HCT116 (cell line): ENCODE measurements around the gene ITGAE.

ENCODE experiments used
- CTCF ChIP-seq, 3 experiments: fragments of 200-600 bp in 1 of 3; sonication (generic) in 1 of 3; IDR thresholded peaks in 2 of 3; conservative IDR thresholded peaks in 1 of 3; 2 replicates each; pipeline ENCODE4 v1.5.1; 2012 to 2017; ENCODE audit warnings: low read depth in 2 of 3, low read length in 2 of 3, antibody characterized with exemption in 1 of 3, borderline replicate concordance in 1 of 3, control low read depth in 1 of 3, mild to moderate bottlenecking in 1 of 3, mixed read lengths in 1 of 3, mixed run types in 1 of 3, moderate library complexity in 1 of 3; ENCODE audit not compliant: insufficient read depth in 1 of 3
- FOSL1 ChIP-seq: IDR thresholded peaks from 2 replicates; pipeline ENCODE4 v1.6.1; 2012; ENCODE audit warnings: low read depth

GRCh38 chr17:3753624-3754023, 47.4 kb downstream of the ITGAE start:
- TF ChIP-seq FOSL1 (no peak), CTCF (IDR thresholded peaks at IDR 0.05 in 2 of 3, conservative IDR thresholded peaks at IDR 0.05 in 1 of 3; ENCODE audit: borderline replicate concordance in 1 of 3, insufficient read depth in 1 of 3, low read depth in 2 of 3, low read length in 2 of 3) (no peak)
